H1 (cell line): ENCODE measurements around the gene UBE3C. TPM values are rescaled to one million over a fixed set of nuclear protein-coding genes. Genes with fewer than 3 reads are reported as not detected.

Experiments
- JUN ChIP-seq: IDR thresholded peaks from 2 replicates; pipeline ENCODE4 v1.6.1; 2011; ENCODE audit warnings: low read depth, mild to moderate bottlenecking, improper control_type of control experiment, low read length
- KDM1A ChIP-seq: fragments of 200-600, 300-600 bp; sonication (generic); IDR thresholded peaks from 2 replicates; pipeline ENCODE4 v1.7.1; 2016; ENCODE audit warnings: mild to moderate bottlenecking, low read length, borderline replicate concordance
- KDM4A ChIP-seq: IDR thresholded peaks from one replicate; pipeline ENCODE4 v1.7.1; 2012; ENCODE audit warnings: low read depth, mild to moderate bottlenecking, moderate library complexity, low read length, inconsistent platforms; ENCODE audit not compliant: severe bottlenecking
- MAFK ChIP-seq: IDR thresholded peaks from 2 replicates; pipeline ENCODE4 v1.6.1; 2012; ENCODE audit warnings: low read depth, mild to moderate bottlenecking, improper control_type of control experiment, low read length
- POLR2A ChIP-seq, 2 experiments: IDR thresholded peaks; 1 replicate in 1 of 2; 2 replicates in 1 of 2; pipeline ENCODE4 v1.6.1; 2011; ENCODE audit warnings: low read depth in 2 of 2, low read length in 2 of 2, mild to moderate bottlenecking in 2 of 2; ENCODE audit errors: control extremely low read depth in 1 of 2
- POLR2AphosphoS5 ChIP-seq: IDR thresholded peaks from 2 replicates; pipeline ENCODE4 v1.6.1; 2011; ENCODE audit warnings: low read depth, low read length
- RBBP5 ChIP-seq: IDR thresholded peaks from 2 replicates; pipeline ENCODE4 v1.7.1; 2012; ENCODE audit warnings: low read depth, mild to moderate bottlenecking, inconsistent platforms, low read length, moderate library complexity, borderline replicate concordance
- SAP30 ChIP-seq: fragments of 300-600 bp; sonication (generic); IDR thresholded peaks from 2 replicates; pipeline ENCODE4 v1.7.1; 2012; ENCODE audit warnings: low read length, moderate library complexity, mild to moderate bottlenecking, inconsistent platforms; ENCODE audit not compliant: insufficient read depth, insufficient replicate concordance
- SUZ12 ChIP-seq: fragments of 200-600 bp; sonication (generic); IDR thresholded peaks from 2 replicates; pipeline ENCODE4 v1.6.1; 2012; ENCODE audit warnings: mild to moderate bottlenecking, inconsistent platforms, low read length, moderate library complexity, mixed read lengths
- polyA plus RNA-seq, 7 experiments: library from polyadenylated mRNA; depleted of rRNA in 3 of 7; stranded (reverse) in 5 of 7; unstranded in 2 of 7; fragments of >200 nt in 5 of 7; fragments of 200-250 nt in 2 of 7; gene quantifications; 1 replicate in 5 of 7; 2 replicates in 1 of 7; 4 replicates in 1 of 7; pipeline versions ENCODE4 v1.2.1 to v1.2.3, GENCODE V29; 2011 to 2013; ENCODE audit warnings: missing spikeins in 2 of 7, mixed read lengths in 2 of 7
- total RNA-seq: library from RNA; stranded (reverse); fragmentation: NEBNext Ultra II Directional; extraction: Animal tissue kit (Norgen Biotek cat#: 25700); gene quantifications from 2 replicates; pipeline ENCODE4 v1.2.1, GENCODE V29; 2021

Gene UBE3C
- total and polyA plus RNA-seq, 2 of the 8 experiments (the other 6 are each of a cell fraction or from before 2014, with no cell fraction given) = 32.0 to 54.1 TPM

GRCh38 chr7:157125376-157126223 lies 13.1 kb upstream of the UBE3C start (continued):
- TF ChIP-seq KDM1A (no peak), KDM4A (no peak), JUN (no peak), SAP30 (no peak), POLR2A (IDR thresholded peaks at IDR 0.05; ENCODE audit: control extremely low read depth in 1 of 2, low read depth in 2 of 2, low read length in 2 of 2) (no peak), POLR2AphosphoS5 (no peak), MAFK (no peak), SUZ12 (no peak), RBBP5 (no peak)
- TF ChIP-seq, all 59 proteins: peak for 0
